ENCODE data around the gene ACSF2. TPM values are rescaled to one million over a fixed set of nuclear protein-coding genes. Genes with fewer than 3 reads are reported as not detected.
"Not testable (repeated sequence)": the region's sequence is repeated elsewhere in the genome, so short reads cannot be mapped to it uniquely, and the experiment has no call there.

The ACSF2 gene
- polyA plus RNA-seq (2012; ENCODE audit: insufficient read depth, insufficient read length) = 39.5 TPM

- peak; percentile 20 for DNase-seq (ENCODE audit: low read depth, low spot score)
- peak within 1 kb of the TSS; percentile 69 for H3K4me3 ChIP-seq (ENCODE audit: low read length)
These were observed at the start of gene ACSF2 for GRCh38 chr17:50425682-50426471. Gene ACSF2, plus strand, starts transcription at chr17:50426218. Its CDS starts 44 bp downstream, at chr17:50426262.

DNA sequence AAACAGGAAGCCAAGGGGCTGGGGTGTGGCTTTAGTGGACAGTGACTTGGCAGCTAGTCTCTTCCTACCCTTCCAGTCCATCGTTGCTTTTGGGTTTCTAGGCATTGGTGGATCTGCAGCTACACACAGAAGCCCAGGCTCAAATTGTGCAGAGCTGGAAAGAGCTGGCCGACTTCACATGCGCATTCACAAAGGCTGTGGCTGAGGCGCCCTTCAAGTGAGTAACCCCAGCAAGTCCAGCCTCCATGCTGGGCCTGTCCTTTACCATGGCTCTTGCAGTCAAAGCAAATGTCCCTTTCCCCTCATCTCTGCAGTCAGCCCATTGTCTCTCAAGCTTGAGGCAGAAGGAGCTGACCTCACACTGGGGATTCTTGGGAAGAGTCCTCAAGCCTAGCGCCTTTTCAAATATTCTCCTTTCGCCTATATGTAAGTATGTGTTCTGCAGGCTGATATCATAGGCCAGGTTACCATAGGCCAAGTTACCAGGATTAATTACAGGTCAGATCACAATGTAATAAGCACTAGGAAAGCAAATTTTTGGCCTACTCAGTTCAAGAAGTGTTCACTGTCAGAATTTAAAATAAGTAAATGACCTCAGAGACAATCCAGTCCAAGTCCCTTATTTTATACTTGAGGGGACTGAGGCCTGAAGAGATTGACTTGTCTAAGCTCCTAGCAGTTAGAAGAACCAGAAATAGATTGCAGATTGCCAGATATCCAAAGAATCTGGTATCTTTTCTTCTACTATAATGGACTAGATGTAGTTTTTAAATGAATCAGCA lies 46.5 kb upstream of the ACSF2 start:
- no peak for DNase-seq (ENCODE audit: low read depth, low spot score)

GRCh38 chr17:50380369-50381259 lies 45.4 kb upstream of the ACSF2 start:
- no peak overlapping the region for H3K4me3 ChIP-seq (ENCODE audit: low read length)

More for the DNA sequence above, 46.5 kb upstream of the ACSF2 start:
- no peak overlapping the region for H3K4me3 ChIP-seq (ENCODE audit: low read length)

GRCh38 chr17:50381260-50381815 lies 44.7 kb upstream of the ACSF2 start:
- DNase-seq (ENCODE audit: low read depth, low spot score) = no peak
- no peak overlapping the region for H3K4me3 ChIP-seq (ENCODE audit: low read length)

More at GRCh38 chr17:50380369-50381259, 45.4 kb upstream of the ACSF2 start:
- DNase-seq (ENCODE audit: low read depth, low spot score) = no peak

GRCh38 chr17:50381920-50382319 lies 44.1 kb upstream of the ACSF2 start:
- no peak overlapping the region for H3K4me3 ChIP-seq (ENCODE audit: low read length)
- DNase-seq (ENCODE audit: low read depth, low spot score) = no peak

GRCh38 chr17:50382931-50383330 lies 43.1 kb upstream of the ACSF2 start:
- no peak overlapping the region for H3K4me3 ChIP-seq (ENCODE audit: low read length)
- DNase-seq (ENCODE audit: low read depth, low spot score) = no peak

DNA sequence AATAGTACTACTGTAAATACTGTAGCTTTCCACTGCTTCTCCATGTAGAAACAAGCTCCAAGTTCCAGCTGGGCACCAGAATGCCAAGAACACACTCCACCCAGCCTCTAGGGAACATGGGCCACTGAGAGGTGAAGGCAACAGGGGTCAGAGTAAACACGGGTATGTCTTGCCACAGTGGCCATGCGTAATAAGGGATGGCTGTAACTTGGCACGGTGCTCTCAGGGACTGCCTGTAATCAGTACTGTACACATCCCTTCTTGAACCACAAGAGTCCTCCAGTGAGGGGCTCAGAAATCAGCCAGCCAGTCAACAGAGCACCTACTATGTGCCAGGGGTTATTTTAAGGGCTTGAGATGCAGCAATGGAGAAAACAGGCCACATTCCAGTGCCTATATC lies 39.5 kb upstream of the ACSF2 start:
- no peak overlapping the region for H3K4me3 ChIP-seq (ENCODE audit: low read length)
- DNase-seq (ENCODE audit: low read depth, low spot score) = no peak

- no peak for DNase-seq (ENCODE audit: low read depth, low spot score)
These were observed 37.3 kb upstream of the ACSF2 start for GRCh38 chr17:50388728-50389127.

DNA sequence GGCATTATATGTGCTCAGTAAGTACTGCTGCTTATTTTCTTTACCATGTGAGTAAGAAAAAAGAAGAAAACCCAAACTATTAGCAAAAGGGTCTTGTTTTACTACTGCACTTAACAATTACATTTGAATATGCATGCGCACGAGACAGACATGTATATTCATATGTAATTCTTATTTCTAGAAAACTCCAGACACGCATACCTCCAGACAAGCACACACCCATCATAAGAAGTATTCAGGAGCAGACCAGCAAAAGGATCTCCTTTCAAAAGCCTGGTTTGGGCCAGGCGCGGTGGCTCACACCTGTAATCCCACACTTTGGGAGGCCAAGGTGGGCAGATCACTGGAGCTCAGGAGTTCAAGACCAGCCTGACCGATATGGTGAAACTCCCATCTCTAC lies 36.5 kb upstream of the ACSF2 start:
- no peak overlapping the region for H3K4me3 ChIP-seq (ENCODE audit: low read length)
- DNase-seq (ENCODE audit: low read depth, low spot score) = no peak

More at GRCh38 chr17:50388728-50389127, 37.3 kb upstream of the ACSF2 start:
- no peak overlapping the region for H3K4me3 ChIP-seq (ENCODE audit: low read length)

GRCh38 chr17:50392621-50393020 lies 33.4 kb upstream of the ACSF2 start:
- no peak overlapping the region for H3K4me3 ChIP-seq (ENCODE audit: low read length)

GRCh38 chr17:50393700-50394099 lies 32.3 kb upstream of the ACSF2 start:
- no peak overlapping the region for H3K4me3 ChIP-seq (ENCODE audit: low read length)
- no peak for DNase-seq (ENCODE audit: low read depth, low spot score)

More at GRCh38 chr17:50392621-50393020, 33.4 kb upstream of the ACSF2 start:
- DNase-seq (ENCODE audit: low read depth, low spot score) = no peak

DNA sequence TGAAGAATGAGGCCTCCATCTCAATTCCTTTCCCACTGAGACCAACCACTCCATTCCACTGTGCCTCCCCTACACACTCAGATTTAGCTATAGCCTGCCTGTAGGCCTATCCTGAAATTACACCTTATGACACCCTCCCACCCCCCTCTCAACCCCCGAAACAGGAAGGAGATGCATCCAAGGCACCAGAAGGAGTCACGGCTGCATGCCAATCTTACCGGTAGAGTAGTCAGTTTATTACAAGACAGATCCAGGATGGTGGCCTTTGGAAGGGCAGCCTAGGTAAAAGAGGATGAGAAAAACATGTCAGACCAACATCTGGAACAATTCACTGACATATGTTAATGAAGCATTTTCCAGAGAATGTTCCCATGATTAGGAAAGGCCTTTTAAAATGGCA lies 31.3 kb upstream of the ACSF2 start:
- no peak overlapping the region for H3K4me3 ChIP-seq (ENCODE audit: low read length)
- no peak for DNase-seq (ENCODE audit: low read depth, low spot score)

DNA sequence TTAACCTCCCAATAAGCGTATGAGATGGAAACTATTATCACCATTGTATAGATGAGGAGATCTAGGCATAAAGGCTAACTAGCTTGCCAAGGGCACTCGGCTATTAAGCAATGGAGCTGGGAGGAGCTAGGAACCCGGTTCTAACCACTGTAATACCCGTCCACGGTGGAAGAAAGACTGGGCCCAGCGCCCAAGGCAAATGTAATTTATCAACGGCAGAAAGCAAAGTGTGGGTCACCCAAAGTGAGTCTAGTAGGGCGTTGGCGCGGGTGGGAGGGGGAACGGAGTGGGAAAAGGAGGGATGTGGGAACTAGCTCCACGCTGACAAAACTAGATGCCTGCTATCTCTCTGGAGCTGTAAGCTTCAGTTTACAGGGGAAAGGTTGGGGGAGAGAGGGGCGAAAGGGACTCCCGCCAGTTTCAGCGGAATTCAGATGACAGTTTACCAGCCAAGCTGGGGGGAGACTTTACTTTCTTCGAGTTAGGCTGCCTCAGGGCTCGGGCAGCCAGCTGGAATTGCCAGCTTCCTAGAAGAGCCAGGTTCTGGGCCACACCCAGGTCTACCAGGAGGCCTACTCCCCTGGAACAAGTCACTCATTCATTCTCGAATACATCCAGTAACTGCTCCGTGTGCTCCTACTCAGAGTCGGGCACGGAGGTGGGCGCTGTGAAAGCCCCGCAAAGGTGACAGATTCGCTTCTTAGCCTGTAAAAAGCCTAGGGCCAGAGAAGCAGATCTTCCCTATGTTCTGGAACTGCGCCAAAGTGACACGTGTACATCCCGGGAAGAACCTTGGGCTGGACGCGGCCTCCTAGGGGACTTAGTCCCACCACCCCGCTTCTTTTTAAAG lies 29.5 kb upstream of the ACSF2 start:
- H3K4me3 ChIP-seq (ENCODE audit: low read length) = peak overlapping the region; percentile 95
- no peak for DNase-seq (ENCODE audit: low read depth, low spot score)

DNA sequence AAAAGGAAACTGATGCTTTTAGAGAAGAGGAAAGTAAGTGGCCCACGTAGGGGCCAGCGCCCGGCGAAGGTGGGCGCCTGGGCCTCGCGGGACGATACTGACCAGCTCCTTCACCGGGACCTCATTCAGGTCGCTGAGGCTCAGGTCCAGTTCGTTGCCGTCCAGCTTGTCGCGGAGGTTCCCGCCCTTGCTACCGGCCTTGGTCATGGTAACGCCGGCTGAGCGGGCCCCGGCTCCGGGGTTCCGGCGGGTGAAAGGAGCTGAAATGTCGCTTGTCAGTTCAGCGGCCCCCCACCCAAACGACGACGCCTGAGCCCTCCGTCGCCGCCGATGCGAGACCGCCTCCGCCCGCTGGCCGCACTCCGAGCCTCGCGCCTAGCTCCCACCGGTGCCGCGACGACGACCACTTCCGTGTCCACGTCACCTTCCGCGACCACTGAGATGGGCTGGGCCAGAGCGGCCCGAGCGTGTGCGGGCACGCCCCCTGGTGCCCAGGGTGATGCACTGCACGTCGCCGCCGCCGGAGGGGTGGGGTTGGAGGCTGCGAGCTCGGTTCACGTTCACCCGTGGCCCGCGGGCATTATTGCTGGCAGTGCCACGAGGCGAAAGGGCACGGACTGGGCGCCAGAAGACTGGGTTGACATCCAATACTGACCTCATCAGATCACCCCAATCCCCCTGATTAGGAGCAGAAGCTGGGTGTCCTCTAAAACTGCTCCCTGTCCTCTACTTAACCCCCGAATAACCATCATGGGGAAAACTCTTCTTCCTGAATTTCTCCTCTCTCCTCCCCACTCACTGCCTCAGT lies 28.7 kb upstream of the ACSF2 start, which contains the start of gene LRRC59:
Gene LRRC59, minus strand, starts transcription at position 413 of the 808 bp plus-strand sequence. Its CDS starts 206 bp downstream, at position 207.
- H3K4me3 ChIP-seq (ENCODE audit: low read length) = peak within 1 kb of the TSS; percentile 95
- DNase-seq (ENCODE audit: low read depth, low spot score) = peak; percentile 81

- DNase-seq (ENCODE audit: low read depth, low spot score) = no peak
- peak overlapping the region; percentile 95 for H3K4me3 ChIP-seq (ENCODE audit: low read length)
These were observed 28.1 kb upstream of the ACSF2 start for GRCh38 chr17:50397919-50398285.

- not testable (repeated sequence) for DNase-seq (ENCODE audit: low read depth, low spot score); H3K4me3 ChIP-seq (ENCODE audit: low read length)
These were observed 27.3 kb upstream of the ACSF2 start for GRCh38 chr17:50398672-50399071.

GRCh38 chr17:50399591-50399990 lies 26.4 kb upstream of the ACSF2 start:
- H3K4me3 ChIP-seq (ENCODE audit: low read length); DNase-seq (ENCODE audit: low read depth, low spot score): not testable (repeated sequence)
